ENCODE measurements around the gene HBE1.
"Not testable (repeated sequence)": the region's sequence is repeated elsewhere in the genome, so short reads cannot be mapped to it uniquely, and the experiment has no call there.

The HBE1 gene

DNA sequence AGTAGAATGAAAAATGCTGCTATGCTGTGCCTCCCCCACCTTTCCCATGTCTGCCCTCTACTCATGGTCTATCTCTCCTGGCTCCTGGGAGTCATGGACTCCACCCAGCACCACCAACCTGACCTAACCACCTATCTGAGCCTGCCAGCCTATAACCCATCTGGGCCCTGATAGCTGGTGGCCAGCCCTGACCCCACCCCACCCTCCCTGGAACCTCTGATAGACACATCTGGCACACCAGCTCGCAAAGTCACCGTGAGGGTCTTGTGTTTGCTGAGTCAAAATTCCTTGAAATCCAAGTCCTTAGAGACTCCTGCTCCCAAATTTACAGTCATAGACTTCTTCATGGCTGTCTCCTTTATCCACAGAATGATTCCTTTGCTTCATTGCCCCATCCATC, 14.9 kb upstream of the HBE1 start:
- no peak for FAIRE-seq

DNA sequence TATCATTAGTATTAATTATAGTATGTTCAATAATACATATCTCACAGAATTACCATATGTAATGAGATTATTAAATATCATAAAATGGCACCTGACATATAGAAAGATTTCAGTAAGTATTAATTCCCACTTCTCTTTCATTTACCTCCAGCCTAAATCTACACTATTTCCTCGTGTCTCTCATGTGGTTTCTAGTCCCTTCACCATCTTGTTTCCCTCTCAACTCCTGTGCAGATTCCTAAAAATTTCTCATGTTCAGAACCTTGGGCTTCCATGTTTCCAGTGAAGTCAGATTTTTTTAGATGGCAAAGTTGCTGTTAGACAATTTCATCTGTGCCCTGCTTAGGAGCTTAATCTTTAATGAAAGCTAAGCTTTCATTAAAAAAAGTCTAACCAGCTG, 14.1 kb upstream of the HBE1 start:
- no peak for FAIRE-seq

DNA sequence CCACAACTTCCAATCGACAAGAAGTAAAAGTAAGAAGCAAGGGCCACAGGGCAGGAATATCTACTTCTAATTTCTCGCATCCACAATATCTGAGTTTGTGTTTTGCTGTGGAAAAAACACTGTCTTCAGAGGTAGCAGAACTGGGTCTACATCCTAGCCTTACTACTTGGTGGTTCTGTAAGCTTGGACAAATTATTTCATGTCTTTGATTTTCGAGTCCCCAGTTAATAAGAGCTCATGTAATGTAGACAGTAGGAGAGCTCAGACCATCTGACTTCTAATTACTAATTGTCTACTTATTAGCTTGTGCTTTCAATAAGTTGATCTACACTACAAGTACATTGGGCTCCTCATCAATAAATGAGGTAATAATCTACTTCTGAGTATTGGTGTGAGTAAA, 13.3 kb upstream of the HBE1 start:
- FAIRE-seq: no peak

DNA sequence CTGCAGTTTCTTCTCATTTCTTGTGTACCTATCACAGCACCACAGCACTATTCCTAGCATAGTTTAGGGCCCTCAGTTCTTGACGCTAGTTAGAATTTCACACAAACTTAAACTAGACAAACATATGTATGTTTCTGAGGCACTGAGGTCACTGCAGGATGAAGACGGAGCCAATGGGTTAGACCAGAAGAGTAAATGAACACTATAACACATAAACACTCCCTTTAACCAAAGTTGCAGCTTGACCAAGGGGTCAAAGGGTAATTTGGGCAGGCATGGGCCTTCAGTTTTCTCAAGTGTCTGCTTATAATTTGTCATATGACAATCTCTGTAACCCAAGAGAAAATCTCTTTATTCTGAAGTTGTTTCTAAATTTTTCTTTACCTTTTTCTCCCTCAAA, 12.9 kb upstream of the HBE1 start:
- FAIRE-seq: no peak

DNA sequence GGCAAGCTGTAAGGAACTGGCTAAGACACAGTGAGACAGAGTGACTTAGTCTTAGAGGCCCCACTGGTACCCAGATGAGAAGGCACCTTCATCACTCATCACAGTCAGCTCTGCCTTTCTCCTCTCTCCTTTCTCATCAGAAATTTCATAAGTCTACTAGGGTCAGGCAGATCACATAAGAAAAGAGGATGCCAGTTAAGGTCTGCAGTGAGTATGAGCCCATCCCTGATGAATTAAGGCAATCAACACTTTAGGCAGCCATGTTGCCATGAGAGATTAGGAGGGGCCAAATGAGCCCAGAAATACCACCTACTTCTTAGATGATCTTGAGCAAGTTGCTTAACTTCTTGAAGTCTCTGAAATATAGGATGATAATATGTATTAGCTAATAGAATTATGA, 11.9 kb upstream of the HBE1 start:
- no peak for FAIRE-seq

DNA sequence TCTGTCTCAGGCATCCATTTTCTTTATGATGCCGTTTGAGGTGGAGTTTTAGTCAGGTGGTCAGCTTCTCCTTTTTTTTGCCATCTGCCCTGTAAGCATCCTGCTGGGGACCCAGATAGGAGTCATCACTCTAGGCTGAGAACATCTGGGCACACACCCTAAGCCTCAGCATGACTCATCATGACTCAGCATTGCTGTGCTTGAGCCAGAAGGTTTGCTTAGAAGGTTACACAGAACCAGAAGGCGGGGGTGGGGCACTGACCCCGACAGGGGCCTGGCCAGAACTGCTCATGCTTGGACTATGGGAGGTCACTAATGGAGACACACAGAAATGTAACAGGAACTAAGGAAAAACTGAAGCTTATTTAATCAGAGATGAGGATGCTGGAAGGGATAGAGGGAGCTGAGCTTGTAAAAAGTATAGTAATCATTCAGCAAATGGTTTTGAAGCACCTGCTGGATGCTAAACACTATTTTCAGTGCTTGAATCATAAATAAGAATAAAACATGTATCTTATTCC, 10.9 kb upstream of the HBE1 start:
- FAIRE-seq: no peak

DNA sequence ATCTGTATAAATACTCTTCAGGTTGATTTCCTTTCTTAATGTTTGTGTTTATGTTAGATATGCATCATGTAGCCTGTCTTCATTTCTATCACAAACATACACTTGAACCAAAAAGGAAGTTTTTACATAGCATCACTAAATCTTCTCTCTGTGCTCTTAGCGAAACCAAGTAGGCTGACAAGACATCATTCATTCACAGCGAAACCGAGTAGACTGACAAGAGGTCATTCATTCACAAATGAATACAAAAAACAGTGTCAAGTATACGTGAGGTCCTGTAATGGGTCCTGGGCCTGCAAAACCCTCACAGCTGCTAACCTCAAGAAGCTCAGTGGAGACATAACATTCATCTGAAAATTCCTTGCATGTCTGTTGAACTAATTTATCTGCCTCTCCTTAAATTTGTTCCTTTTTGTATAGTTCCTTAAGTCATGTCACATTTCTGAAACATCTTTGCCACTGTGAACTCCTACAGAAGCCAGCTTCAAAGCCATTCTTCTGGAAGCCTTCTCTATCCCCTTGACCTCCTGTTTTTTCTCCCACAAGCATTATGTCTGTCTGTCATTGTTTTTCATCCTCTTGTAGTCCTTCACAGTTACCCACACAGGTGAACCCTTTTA, 9.8 kb upstream of the HBE1 start:
- no peak for FAIRE-seq

DNA sequence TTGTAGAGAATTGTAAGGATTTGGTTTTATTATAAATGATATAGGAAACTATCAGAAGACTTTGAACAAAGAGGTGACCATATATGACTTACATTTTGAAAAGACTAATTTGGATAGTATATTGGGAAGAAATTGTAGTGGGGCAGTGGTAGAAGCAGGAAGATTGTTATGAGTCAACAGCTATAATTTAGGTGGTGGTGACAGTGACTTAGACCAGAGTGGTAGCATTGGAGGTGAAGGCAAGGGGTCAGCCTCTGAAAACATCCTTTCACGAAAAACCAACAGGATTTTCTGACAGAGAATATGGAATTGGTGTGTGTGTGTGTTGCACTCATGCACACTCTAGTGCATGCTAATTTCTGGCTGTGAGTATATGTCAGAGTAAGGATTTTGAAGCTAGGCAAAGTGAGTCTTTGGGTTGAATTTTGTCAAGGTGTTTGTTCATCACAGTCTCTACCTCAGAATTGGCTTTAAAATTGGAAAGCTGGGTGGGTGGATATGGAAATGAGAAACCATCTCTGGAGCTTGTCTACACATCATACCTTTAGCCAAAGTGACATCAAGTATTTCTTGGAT, 8.2 kb upstream of the HBE1 start:
- no peak for FAIRE-seq

DNA sequence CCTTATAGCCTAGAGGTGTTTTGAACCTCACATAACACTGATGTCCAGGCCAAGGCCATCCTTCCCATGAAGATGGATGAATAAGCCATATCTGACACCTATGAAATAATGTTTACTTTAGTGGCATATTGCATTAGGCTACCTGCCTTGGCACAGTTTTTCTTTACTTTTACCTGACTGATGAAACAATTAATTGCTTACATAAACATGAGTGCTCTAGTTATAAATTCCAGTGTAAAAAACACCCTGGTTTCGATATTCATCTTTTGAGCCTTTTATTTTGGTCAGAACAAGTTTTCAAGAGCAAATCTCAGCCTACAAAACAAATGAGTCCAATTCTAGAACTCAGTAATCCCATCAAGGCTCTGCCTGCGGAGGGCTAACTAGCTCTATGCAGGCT, 7.0 kb upstream of the HBE1 start:
- FAIRE-seq: no peak

DNA sequence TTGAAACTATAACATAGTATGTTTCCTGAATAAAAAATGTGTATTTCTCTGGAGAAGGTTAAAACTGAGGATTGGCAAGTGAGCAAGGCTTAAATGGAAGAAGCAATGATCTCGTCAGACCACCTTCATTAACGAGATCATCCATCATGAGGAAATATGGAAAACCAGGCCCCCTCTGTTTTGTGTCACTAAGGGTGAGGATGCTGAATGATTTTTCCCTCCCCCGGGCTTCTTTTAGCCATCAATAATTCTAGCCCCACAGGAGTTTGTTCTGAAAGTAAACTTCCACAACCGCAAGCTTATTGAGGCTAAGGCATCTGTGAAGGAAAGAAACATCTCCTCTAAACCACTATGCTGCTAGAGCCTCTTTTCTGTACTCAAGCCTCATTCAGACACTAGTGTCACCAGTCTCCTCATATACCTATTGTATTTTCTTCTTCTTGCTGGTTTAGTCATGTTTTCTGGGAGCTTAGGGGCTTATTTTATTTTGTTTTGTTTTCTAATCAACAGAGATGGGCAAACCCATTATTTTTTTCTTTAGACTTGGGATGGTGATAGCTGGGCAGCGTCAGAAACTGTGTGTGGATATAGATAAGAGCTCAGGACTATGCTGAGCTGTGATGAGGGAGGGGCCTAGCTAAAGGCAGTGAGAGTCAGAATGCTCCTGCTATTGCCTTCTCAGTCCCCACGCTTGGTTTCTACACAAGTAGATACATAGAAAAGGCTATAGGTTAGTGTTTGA, 5.8 kb upstream of the HBE1 start:
- no peak for FAIRE-seq

DNA sequence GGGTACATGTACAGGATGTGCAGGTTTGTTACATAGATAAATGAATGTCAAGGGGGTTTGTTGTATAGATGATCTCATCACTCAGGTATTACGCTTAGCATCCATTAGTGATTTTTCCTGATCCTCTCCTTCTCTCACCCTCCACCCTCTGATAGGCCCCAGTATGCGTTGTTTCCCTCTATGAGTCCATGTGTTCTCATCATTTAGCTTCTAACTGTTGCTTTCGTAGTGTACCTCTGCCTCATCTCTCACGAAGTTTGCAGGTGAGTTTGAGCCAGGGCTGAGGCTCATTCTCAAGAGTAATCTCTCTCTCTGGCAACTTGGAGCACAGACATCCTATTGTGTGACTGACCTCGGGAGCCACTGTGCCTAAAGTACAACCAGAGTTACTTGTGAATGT, 4.7 kb upstream of the HBE1 start:
- no peak for FAIRE-seq

DNA sequence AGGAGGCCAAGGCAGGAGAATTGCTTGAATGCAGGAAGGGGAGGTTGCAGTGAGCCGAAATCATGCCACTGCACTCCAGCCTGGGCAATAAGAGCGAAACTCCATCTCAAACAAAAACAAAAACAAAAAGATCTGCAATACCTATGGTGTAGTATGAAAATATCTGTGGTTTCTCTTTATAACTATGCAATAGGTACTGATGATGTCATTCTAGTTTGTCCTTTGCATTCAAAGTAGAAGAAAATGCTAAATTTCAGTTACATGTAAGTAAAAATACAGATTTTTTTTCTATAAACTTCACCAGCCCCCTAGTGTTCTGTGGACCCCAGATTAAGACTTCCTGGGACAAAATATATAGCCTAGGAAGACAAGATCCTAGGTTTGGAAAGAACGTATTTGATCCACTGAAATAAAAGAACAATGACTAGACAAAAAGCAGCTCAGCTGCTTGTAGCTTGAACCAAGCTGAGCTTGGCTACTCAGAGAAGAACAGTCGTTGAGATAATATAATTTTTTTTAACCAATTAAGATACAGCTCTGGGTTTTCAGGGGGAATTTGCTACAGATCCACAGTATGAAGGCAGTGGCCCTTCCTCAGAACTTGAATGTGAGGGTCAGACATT, 2.8 kb upstream of the HBE1 start:
- FAIRE-seq: no peak

DNA sequence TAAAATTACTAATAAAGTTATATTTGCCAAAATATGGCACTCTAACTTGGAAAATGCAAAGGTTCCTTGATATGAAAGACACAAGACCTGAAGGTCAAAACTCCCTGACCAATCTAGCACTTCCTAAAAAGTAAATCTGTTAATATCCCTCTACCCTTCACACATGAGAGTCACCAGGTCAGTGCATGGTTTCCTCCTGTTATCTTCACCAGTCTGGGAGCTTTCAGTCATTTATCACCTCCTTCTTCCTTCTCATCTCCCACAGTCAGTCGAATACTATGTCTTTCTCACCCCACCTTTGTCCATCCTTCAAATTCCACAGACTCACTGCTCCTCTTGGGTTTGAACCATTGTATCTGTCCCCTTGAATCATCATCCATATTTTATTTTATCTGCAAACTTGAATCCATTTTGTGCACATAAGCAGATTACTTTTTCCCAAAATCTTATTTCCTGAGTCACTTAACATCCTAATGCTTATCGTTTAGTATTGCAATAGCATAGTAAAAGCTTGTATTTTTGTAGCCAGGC, 2.6 kb downstream of the HBE1 start:
- no peak for FAIRE-seq

DNA sequence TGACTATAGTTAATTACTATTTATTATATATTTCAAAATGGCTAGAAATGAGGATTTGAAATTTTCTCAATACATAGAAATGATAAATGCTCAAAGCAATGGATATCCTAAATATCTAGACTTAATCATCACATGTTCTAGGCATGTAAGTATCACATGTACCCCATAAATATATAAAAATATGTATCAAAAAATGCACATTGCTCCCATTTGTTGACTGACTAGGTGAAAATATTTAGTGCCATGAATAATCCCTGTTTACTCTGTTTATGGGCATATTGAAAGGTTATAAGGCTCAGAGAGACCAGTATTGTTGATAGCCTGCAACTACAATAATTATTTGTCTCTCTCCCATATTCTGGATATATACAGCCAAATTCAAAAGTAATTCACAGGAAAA, 3.1 kb downstream of the HBE1 start:
- FAIRE-seq: no peak

DNA sequence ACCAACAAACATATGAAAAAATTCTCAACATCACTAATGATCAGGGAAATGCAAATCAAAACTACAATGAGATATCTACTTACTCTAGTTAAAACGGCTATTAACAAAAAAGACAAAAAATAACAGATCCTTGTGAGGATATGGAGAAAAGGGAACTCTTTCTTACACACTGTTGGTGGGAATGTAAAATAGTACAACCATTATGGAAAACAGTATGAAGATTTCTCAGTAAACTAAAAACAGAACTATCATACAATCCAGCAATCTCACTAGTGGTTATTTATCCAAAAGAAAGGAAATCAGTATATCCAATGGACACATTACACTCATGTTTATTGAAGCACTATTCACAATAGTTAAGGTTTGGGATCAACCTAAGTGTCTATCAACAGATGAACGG, 3.9 kb downstream of the HBE1 start:
- no peak for FAIRE-seq

DNA sequence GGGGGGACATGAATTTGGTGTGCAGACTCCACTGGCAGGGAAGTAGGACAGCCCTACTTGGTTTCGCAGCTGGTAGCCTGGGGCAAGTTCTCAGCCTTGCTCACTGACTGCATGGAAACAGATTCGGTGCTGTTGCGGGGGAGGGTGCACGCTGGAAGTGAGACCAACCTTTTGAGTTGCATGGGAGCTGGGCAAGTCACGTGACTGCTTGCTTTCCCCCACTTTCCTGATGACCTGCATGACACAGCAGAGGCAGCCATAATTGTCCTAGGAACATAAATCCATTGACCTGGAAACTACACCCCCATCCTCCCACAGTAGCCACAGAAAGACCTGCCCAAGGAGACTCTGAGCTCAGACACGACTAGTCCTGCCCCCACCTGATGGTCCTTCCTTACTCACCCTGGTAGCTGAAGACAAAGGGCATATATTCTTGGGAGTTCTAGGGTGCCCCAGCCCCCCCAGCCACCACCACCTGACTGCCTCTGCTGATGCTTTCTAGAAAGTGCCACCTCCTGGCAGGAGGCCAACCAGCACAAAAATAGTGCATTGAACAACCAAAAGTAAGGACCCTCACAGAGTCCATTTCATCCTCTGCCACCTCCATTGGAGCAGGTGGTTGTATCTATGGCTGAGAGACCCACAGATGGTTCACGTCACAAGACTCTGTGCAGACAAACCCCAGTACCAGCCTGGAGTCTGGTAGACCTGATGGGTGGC, 11.0 kb downstream of the HBE1 start:
- no peak for FAIRE-seq

DNA sequence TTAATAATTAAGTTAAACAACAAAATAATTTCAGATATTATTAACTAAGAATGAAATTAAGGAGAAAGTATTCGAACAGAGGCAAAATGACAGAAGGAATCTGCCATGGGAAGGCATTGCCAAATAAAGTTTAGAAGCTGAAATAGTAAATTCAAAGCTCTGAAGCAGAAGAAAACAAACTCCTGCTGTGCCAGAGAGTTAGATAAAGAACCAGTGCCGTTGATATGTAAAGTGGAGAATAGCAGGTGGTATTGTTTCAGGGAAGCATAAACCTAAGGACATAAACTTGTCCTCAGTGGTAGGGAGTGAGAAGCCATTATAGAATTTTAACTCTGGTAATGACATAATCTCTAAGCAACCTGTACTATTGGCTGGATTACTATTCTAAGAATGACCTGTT, 12.4 kb downstream of the HBE1 start:
- FAIRE-seq: no peak

DNA sequence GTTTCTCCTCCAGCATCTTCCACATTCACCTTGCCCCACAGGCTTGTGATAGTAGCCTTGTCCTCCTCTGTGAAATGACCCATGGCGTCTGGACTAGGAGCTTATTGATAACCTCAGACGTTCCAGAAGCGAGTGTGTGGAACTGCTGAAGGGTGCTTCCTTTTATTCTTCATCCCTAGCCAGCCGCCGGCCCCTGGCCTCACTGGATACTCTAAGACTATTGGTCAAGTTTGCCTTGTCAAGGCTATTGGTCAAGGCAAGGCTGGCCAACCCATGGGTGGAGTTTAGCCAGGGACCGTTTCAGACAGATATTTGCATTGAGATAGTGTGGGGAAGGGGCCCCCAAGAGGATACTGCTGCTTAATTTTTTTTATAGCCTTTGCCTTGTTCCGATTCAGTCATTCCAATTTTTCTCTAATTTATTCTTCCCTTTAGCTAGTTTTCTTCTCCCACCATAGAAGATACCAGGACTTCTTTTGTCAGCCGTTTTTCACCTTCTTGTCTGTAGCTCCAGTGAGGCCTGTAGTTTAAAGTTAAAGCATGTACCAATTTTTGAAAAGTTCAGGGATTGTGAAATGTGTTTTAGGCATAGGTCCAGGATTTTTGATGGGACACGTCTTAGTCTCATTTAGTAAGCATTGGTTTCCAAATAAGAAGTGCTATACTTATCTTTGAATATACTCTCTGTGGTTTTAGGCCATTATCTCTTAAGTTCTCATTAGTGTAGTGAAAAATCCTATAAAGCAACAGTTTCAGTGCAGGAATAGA, 14.9 kb downstream of the HBE1 start, which contains the start of gene HBG2:
TSS of gene HBG2 (minus strand) at position 136 of the 768 bp plus-strand sequence. CDS start at position 83, 53 bp downstream.
- FAIRE-seq: not testable (repeated sequence)

DNA sequence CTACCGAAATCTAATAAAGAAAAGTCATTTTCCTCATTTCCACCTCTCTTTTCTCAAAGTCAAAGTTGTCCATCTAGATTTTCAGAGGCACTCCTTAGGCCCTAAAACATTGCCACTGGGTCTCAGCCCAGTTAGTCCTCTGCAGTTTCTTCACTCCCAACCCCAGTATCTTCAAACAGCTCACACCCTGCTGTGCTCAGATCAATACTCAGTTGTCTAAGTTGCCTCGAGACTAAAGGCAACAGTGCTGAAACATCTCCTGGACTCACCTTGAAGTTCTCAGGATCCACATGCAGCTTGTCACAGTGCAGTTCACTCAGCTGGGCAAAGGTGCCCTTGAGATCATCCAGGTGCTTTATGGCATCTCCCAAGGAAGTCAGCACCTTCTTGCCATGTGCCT, 15.7 kb downstream of the HBE1 start:
- not testable (repeated sequence) for FAIRE-seq

DNA sequence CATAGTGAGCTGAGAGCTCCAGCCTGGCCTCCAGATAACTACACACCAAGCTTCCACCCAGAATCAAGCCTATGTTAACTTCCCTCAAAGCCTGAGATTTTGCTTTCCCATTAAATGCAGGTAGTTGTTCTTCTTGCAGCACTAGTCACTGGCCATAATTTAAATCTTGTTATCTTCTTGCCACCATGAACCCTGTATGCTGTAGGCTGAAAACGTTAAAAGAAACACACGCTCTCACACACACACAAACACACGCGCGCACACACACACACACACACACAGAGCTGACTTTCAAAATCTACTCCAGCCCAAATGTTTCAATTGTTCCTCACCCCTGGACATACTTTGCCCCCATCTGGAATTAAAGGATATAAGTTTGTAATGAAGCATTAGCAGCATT, 16.3 kb downstream of the HBE1 start:
- FAIRE-seq: not testable (repeated sequence)

DNA sequence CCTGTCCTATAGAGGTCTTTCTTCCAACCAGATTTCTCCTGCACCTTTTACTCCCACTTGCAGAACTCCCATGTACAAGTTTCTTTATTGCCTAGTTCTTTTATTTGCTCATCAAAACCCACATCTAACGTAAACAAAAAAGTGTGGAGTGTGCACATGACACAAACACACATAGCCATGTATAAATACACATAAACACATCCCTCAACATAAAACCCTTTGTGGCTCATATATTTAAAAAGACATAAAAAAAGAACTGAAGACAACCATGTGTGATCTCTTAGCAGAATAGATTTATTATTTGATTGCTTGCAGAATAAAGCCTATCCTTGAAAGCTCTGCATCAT, 16.9 kb downstream of the HBE1 start:
- FAIRE-seq: no peak

All from G401.6 (cell line).